Measurements from ENCODE around the gene WDR33. TPM values are rescaled to one million over a fixed set of nuclear protein-coding genes. Genes with fewer than 3 reads are reported as not detected.

WDR33 gene
- polyA plus RNA-seq, 1 donor = 41.5 TPM

DNA sequence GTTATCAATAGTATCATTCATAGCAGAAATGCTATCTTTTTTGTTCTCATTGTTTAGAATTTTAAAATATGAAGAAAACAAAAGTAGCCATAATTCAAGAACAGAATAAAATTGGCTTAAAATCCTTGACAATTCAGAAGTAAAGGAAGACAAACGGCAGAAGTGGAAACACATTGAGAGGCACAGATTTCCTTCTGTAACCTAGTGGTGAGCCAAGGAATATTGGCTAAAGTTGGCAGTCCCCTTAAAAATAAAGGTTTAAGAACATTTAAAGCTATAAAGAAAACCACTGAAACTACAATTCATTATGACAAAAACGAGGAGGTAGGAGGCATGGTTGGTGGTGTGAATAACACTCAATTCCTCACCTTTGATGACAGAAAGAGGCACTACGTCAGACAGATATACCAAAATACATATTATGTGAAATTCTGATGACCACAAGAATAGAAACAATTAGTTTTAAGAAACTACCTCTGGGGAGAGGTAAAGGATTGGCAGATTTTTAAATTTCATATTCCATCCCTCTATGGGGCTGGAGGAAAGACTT, 67.4 kb downstream of the WDR33 start:
- no peaks in the 10 kb centered on the region for H3K9me3 ChIP-seq (ENCODE audit: control insufficient read depth, low read depth, low read length)
- no CpG with 5 or more reads among the region's 3 CpGs for WGBS (ENCODE audit: insufficient coverage, low lambda C conversion rate)
- peaks cover 10% of the 10 kb centered on the region for H3K4me1 ChIP-seq (ENCODE audit: control insufficient read depth, insufficient read depth, low read length)
- H3K27me3 ChIP-seq (ENCODE audit: control insufficient read depth, insufficient read depth, low read length) = no peaks in the 10 kb centered on the region
- no peak for DNase-seq
- peaks cover 19% of the 10 kb centered on the region for H3K36me3 ChIP-seq (ENCODE audit: control insufficient read depth, insufficient read depth, low read length)
- no peak overlapping the region for H3K27ac ChIP-seq (ENCODE audit: low read length)
- no peak overlapping the region for H3K4me3 ChIP-seq (ENCODE audit: low read length)

DNA sequence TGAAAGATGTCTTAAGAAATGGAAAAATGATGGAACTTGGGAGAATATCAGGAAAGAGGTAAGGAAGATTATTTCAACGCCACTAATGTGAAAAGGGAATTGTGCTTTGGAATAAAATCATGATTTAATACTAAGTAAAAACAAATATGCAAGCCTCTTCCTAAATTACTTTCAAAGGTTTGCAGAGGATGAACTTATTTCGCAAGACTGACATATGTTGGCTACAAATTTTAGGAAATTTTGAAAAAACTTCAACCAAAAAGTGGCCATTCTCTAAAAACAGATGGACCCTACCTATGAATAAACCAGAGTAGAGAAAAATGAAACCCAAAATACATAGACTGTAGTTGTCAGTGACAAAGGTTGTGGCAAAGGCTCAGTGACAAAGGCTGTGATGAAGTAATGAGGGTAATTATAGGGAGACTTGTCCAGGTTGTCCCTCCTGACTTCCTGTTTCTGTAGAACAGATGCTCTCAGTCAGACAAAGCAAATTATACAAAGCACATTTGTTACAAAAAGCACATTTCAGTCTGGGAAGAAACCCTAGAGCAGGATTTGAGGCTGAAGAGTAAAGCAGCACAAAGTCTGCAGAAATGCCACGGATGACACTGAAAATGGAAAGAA, 70.2 kb downstream of the WDR33 start:
- H3K27me3 ChIP-seq (ENCODE audit: control insufficient read depth, insufficient read depth, low read length) = no peaks in the 10 kb centered on the region
- WGBS (ENCODE audit: insufficient coverage, low lambda C conversion rate) = 93% methylated on average over 3 of the region's 3 CpGs
- H3K4me3 ChIP-seq (ENCODE audit: low read length) = no peak overlapping the region
- no peaks in the 10 kb centered on the region for H3K9me3 ChIP-seq (ENCODE audit: control insufficient read depth, low read depth, low read length)
- H3K27ac ChIP-seq (ENCODE audit: low read length) = peak overlapping the region; percentile 64
- peaks cover 11% of the 10 kb centered on the region for H3K36me3 ChIP-seq (ENCODE audit: control insufficient read depth, insufficient read depth, low read length)
- peaks cover 28% of the 10 kb centered on the region for H3K4me1 ChIP-seq (ENCODE audit: control insufficient read depth, insufficient read depth, low read length)
- peak; percentile 39 to 75 for DNase-seq

DNA sequence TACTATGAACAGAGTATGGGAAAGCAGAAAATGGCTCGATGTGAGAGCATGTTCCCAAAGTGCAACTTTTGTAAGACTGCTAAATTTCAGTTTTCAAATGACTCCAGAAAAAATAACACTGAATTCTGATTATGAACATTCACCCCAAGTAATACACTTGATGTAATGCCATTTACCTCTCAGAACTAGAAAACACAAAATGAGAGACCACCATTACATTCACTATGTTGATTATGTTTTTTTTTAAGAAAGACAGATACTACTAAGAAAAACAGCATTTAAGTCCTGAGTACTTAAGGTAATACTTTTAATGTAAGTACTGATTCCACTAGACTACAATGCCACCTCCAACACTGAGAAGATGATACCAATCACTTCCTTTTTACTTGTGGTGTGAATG, 71.2 kb downstream of the WDR33 start:
- no CpG with 5 or more reads among the region's 1 CpG for WGBS (ENCODE audit: insufficient coverage, low lambda C conversion rate)
- Histone ChIP-seq H3K36me3 (ENCODE audit: control insufficient read depth, insufficient read depth, low read length) (peaks cover 7% of the 10 kb centered on the region), H3K27ac (ENCODE audit: low read length) (no peak overlapping the region), H3K4me1 (ENCODE audit: control insufficient read depth, insufficient read depth, low read length) (peaks cover 29% of the 10 kb centered on the region), H3K27me3 (ENCODE audit: control insufficient read depth, insufficient read depth, low read length) (no peaks in the 10 kb centered on the region), H3K4me3 (ENCODE audit: low read length) (no peak overlapping the region), H3K9me3 (ENCODE audit: control insufficient read depth, low read depth, low read length) (no peaks in the 10 kb centered on the region)
- no peak for DNase-seq

DNA sequence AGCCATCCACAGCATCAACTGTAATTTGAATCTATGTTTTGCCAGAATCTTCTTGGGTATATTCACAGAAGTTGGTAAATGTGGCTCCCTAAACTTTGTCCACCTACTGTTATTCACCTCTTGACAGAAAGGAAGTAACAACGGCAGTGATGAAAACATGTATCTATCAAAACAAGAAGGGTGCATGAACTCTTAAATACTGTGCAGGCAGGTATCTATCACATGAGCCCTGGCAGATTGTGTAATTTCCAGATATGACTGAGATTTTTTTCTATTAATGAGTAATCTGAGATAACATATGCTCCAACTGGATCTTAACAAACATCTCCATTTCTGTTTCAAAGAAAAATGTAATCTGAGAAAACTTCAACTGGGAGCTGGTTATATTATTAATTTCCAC, 73.1 kb downstream of the WDR33 start:
- WGBS (ENCODE audit: insufficient coverage, low lambda C conversion rate) = no CpG with 5 or more reads among the region's 1 CpG
- H3K36me3 ChIP-seq (ENCODE audit: control insufficient read depth, insufficient read depth, low read length) = peaks cover 3% of the 10 kb centered on the region
- H3K27me3 ChIP-seq (ENCODE audit: control insufficient read depth, insufficient read depth, low read length) = no peaks in the 10 kb centered on the region
- DNase-seq = peak; percentile 59 to 78
- no peaks in the 10 kb centered on the region for H3K9me3 ChIP-seq (ENCODE audit: control insufficient read depth, low read depth, low read length)
- peaks cover 37% of the 10 kb centered on the region for H3K4me1 ChIP-seq (ENCODE audit: control insufficient read depth, insufficient read depth, low read length)
- no peak overlapping the region for H3K4me3 ChIP-seq (ENCODE audit: low read length)
- peak overlapping the region; percentile 69 for H3K27ac ChIP-seq (ENCODE audit: low read length)

DNA sequence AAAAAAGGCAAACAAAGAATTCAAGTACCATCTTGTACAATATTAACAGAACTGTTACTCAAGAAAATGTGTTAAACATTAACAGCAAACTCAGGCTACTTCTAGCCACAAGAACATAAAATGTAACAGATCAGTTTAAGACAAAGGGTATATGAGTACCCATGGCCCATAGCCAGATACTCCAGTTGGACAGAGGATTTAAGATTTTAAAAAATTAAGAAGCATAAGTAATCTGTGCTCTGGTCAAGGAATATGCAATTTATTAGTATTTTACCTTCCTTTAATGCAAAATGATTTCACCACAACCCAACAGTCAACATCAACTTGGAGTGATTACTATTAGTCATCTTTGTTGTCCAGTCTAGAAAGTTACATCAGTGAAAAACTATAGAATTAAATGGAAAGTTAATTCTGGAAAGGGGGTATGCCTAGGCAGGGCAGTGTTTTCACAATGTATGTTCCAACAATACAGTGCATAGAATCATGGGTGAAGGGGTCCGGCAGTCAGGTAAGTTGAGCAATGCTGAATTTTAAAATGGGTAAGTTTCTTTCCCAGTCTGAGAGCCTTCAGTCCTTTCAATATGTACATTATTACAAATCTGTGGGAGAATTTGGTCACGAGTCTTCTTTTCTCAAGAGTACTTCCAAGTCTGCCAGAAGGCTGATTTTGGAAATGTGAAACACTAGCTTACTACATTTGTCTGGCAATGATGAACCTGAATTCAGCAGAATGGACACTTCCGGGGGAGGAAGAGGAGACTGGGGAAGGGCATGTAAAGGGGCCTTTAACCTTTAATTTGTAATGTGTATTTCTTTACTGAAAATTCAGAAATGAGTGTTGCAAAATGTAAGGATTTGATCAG, 75.2 kb downstream of the WDR33 start:
- 100% methylated on average over 1 of the region's 3 CpGs for WGBS (ENCODE audit: insufficient coverage, low lambda C conversion rate)
- no peak overlapping the region for H3K4me3 ChIP-seq (ENCODE audit: low read length)
- H3K36me3 ChIP-seq (ENCODE audit: control insufficient read depth, insufficient read depth, low read length) = peaks cover 3% of the 10 kb centered on the region
- H3K9me3 ChIP-seq (ENCODE audit: control insufficient read depth, low read depth, low read length) = no peaks in the 10 kb centered on the region
- no peaks in the 10 kb centered on the region for H3K27me3 ChIP-seq (ENCODE audit: control insufficient read depth, insufficient read depth, low read length)
- peak overlapping the region; percentile 76 for H3K27ac ChIP-seq (ENCODE audit: low read length)
- peak; percentile 45 to 75 for DNase-seq
- peaks cover 34% of the 10 kb centered on the region for H3K4me1 ChIP-seq (ENCODE audit: control insufficient read depth, insufficient read depth, low read length)

DNA sequence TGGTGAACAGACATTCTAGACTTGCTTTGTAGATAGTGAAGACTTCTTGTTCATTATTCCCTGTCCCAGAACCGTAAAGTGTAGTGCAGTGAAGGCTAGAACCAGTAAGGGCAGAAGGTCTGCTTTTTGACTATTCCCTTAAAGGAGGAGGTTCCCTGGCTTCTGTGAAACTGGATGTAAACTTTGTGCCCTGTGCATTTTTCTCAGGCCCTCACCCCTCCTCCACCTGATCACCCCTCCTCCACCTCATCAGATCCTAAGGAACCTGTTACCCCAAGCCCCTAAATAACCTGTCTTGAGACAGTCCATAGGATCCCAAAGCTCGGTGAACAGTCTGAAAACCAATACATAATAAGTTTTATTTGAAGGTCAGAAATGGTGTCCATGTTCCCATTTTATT, 75.9 kb downstream of the WDR33 start:
- no peaks in the 10 kb centered on the region for H3K27me3 ChIP-seq (ENCODE audit: control insufficient read depth, insufficient read depth, low read length)
- no peaks in the 10 kb centered on the region for H3K36me3 ChIP-seq (ENCODE audit: control insufficient read depth, insufficient read depth, low read length)
- no peaks in the 10 kb centered on the region for H3K9me3 ChIP-seq (ENCODE audit: control insufficient read depth, low read depth, low read length)
- WGBS (ENCODE audit: insufficient coverage, low lambda C conversion rate) = no CpG with 5 or more reads among the region's 2 CpGs
- no peak overlapping the region for H3K4me3 ChIP-seq (ENCODE audit: low read length)
- H3K4me1 ChIP-seq (ENCODE audit: control insufficient read depth, insufficient read depth, low read length) = peaks cover 28% of the 10 kb centered on the region
- peak; percentile 49 to 72 for DNase-seq
- H3K27ac ChIP-seq (ENCODE audit: low read length) = peak overlapping the region; percentile 76

DNA sequence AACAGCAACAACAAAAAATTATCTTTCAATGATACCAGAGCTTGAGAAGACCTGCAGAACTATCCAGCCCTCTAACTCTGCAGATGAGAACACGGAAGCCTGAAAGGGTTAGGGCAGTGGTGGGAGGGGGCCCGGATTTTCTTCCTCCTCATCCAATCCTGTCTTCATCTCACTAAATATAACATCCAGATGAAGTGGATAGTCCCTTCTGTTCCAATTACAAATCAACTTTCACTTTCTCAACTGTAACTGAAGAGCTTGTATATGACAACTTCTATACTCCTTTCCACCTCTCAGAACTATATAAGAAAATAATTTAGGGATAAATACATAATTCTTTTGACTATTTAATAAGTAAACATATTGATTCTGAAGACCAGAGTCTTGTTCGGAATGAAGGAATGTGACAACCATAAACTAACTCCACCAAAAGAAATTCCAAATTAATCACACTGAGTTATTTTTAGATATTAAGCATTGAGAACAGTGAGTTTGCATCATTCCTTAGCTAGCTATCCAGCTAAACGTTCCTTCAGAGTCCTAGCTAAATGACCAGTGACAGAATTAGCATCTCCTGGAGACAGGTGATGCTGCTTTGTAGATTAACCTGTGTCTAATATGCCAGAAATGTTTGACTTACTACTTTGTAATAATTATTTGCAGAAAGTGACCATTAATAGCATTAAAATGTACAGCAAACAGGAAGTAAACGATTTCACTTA, 77.0 kb downstream of the WDR33 start:
- Histone ChIP-seq H3K4me3 (ENCODE audit: low read length) (no peak overlapping the region), H3K27me3 (ENCODE audit: control insufficient read depth, insufficient read depth, low read length) (no peaks in the 10 kb centered on the region), H3K9me3 (ENCODE audit: control insufficient read depth, low read depth, low read length) (no peaks in the 10 kb centered on the region), H3K27ac (ENCODE audit: low read length) (peak overlapping the region; percentile 76), H3K4me1 (ENCODE audit: control insufficient read depth, insufficient read depth, low read length) (peaks cover 28% of the 10 kb centered on the region), H3K36me3 (ENCODE audit: control insufficient read depth, insufficient read depth, low read length) (no peaks in the 10 kb centered on the region)
- peak in 1 of 2 donors; percentile 22 for DNase-seq
- WGBS (ENCODE audit: insufficient coverage, low lambda C conversion rate) = 71% methylated on average over 2 of the region's 5 CpGs

DNA sequence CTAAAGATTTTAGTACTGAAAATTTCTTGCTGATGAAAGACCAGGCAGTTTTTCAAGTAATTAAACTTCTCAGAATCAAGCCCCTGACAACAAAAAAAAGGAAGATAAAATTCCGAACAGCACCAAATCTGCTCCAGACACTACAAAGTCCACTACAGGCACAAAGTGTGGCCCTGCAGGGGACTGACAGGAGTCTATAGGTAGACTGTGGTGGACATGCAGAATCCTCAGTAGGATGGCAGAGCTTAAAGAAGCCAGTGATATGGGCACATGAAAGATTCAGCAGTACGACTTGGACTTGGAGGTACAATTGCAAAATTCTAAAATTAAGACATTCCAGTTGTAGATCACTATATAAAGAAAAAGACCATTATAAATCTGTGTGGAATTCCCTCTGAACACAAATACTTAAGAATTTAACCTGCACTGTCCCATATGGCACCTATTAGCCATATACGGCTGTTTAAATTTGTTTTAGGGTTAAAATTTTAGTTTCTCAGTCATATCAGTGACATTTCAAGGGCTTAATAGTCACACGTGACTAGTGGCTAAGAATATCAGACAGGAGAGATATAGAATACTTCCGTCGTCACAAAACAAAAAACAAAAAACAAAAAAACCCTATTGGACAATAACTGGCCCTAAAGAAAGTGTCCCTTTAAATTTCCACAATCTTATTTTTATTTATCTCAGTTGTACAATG, 77.7 kb downstream of the WDR33 start:
- Histone ChIP-seq H3K27ac (ENCODE audit: low read length) (peak overlapping the region; percentile 13), H3K4me3 (ENCODE audit: low read length) (no peak overlapping the region), H3K9me3 (ENCODE audit: control insufficient read depth, low read depth, low read length) (no peaks in the 10 kb centered on the region), H3K36me3 (ENCODE audit: control insufficient read depth, insufficient read depth, low read length) (no peaks in the 10 kb centered on the region), H3K27me3 (ENCODE audit: control insufficient read depth, insufficient read depth, low read length) (no peaks in the 10 kb centered on the region), H3K4me1 (ENCODE audit: control insufficient read depth, insufficient read depth, low read length) (peaks cover 24% of the 10 kb centered on the region)
- 35% methylated on average over 3 of the region's 6 CpGs for WGBS (ENCODE audit: insufficient coverage, low lambda C conversion rate)
- no peak for DNase-seq

DNA sequence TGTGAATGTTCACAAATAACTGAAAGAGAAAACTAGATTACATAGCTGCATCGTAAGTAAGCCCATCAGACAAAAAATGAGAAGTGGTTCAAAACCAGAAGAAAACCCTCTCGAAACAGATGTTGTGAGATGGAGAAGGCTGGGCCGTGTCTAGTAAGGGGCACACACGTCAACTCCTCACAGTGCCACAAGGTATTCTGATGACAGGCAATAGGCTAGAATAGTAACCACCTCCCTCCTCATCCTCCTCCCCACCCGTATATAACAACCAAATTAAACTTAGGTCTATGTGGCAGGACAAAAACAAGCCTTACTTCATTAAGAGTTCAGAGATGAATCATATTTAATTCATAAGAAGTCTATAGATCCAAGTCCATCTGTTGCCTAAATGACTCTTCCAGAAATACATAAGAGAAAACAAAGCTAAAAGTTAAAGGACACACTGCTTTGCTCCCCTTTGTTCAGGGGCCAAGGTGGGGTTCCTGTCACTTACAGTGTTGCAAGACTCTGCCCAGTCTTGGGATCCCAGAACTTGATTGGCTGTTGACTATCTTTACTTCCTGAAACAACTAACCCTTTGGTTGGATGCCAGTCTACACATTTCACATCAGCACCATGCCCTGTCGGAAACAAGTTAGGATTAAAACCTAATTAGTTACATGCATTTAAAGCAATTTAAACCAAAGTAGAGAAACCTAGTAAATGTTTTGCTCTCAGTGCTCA, 84.7 kb downstream of the WDR33 start:
- Histone ChIP-seq H3K27me3 (ENCODE audit: control insufficient read depth, insufficient read depth, low read length) (no peaks in the 10 kb centered on the region), H3K4me3 (ENCODE audit: low read length) (no peak overlapping the region), H3K36me3 (ENCODE audit: control insufficient read depth, insufficient read depth, low read length) (peaks cover 16% of the 10 kb centered on the region), H3K4me1 (ENCODE audit: control insufficient read depth, insufficient read depth, low read length) (no peaks in the 10 kb centered on the region), H3K27ac (ENCODE audit: low read length) (no peak overlapping the region), H3K9me3 (ENCODE audit: control insufficient read depth, low read depth, low read length) (no peaks in the 10 kb centered on the region)
- no peak for DNase-seq
- WGBS (ENCODE audit: insufficient coverage, low lambda C conversion rate) = 90% methylated on average over 2 of the region's 6 CpGs
